GM06990 (cell line): ENCODE measurements around the gene TRMT44.

Source experiments
- DNase-seq: peaks from one replicate; pipeline ENCODE4 v3.0.0-alpha.2; 2011; ENCODE audit not compliant: insufficient read length; ENCODE audit errors: extremely low read depth
- H3K27me3 ChIP-seq: replicated peaks from 2 replicates; pipeline ENCODE4 v1.6.0; 2011; ENCODE audit warnings: low read length; ENCODE audit not compliant: control insufficient read depth, insufficient read depth
- H3K36me3 ChIP-seq: 2 replicates; pipeline ENCODE4 v1.5.1; 2011; ENCODE audit warnings: low read length; ENCODE audit not compliant: control insufficient read depth, insufficient read depth
- H3K4me3 ChIP-seq: replicated peaks from 2 replicates; pipeline ENCODE4 v1.5.1; 2011; ENCODE audit warnings: low read depth, mild to moderate bottlenecking, control low read depth, low read length
- TF ChIP-seq, protein P1 (sequence below): IDR thresholded peaks from 2 replicates; pipeline ENCODE4 v1.5.1; 2011; ENCODE audit warnings: low read length, control low read depth, mild to moderate bottlenecking, inconsistent platforms; ENCODE audit not compliant: insufficient read depth, poor library complexity, severe bottlenecking

The TRMT44 gene

DNA sequence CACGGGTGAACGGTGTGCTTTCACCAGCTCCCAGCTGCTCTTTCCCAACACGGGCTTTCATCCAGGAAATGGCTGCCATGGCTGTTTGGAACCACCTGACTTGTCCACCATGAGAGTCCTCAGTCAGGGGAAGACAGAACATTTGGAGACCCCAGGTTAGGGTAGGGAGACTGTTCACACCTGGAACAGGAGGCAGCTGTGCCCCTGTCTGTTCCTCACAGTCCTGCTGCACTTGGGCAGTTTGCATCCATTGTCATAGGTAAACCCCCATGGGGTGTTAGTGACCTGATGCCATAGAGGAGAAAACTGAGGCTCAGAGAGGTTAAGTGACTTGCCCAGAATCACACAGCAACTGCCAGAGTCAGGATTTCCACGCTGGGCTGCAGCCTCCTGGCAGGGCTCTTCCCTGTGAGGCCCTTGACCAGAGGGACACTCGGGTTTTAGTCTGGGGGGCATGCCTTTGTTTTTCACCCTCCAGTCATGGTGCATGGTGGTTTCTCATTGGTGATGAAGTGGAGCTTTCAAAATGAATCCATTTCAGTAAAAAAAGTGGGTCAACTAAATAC lies 54.5 kb downstream of the TRMT44 start:
- no peaks in the 10 kb centered on the region for H3K36me3 ChIP-seq
- H3K4me3 ChIP-seq, result no peak overlapping the region
- TF ChIP-seq, protein P1, sequence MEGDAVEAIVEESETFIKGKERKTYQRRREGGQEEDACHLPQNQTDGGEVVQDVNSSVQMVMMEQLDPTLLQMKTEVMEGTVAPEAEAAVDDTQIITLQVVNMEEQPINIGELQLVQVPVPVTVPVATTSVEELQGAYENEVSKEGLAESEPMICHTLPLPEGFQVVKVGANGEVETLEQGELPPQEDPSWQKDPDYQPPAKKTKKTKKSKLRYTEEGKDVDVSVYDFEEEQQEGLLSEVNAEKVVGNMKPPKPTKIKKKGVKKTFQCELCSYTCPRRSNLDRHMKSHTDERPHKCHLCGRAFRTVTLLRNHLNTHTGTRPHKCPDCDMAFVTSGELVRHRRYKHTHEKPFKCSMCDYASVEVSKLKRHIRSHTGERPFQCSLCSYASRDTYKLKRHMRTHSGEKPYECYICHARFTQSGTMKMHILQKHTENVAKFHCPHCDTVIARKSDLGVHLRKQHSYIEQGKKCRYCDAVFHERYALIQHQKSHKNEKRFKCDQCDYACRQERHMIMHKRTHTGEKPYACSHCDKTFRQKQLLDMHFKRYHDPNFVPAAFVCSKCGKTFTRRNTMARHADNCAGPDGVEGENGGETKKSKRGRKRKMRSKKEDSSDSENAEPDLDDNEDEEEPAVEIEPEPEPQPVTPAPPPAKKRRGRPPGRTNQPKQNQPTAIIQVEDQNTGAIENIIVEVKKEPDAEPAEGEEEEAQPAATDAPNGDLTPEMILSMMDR, result no peak
- DNase-seq, result no peak
- no peaks in the 10 kb centered on the region for H3K27me3 ChIP-seq

DNA sequence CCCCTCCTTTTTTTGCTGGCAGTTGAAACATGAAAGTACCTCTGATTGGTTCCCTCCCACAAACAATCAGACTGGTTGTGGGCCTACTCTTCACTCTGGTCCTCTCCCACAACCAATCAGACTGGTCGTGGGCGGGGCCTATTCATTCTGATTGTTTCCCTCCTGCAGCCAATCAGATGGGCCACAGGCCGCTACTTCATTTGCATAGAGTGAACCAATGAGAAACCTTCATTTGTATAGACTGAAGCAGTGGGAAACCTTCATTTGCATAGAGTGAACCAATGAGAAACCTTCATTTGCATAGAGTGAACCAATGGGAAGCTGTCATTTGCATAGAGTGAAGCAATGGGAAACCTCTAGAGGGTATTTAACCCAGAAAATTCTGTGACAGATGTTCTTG lies 55.2 kb downstream of the TRMT44 start:
- TF ChIP-seq, protein P1, result no peak
- Histone ChIP-seq H3K27me3 (no peaks in the 10 kb centered on the region), H3K36me3 (no peaks in the 10 kb centered on the region), H3K4me3 (no peak overlapping the region)
- DNase-seq, result no peak

DNA sequence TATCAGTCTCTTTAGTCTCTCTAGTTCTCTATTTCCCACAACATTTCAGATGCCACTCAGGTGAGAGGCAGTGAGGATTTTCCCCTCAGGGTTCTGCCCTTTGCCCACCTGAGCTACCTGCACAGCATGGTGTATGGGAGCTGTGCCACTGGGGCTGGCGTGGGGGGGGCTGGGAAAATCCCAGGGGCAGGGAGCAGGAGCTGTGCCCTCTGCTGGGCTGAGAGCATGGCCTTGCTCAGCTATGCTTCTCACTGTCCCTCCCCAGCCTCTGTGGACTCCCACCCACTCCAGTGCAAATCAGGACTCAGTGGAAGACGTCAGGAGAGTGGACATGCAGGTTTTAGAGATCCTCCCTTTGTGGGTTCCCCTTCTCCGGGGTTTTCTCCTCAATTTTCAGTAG lies 57.2 kb downstream of the TRMT44 start:
- H3K4me3 ChIP-seq, result no peak overlapping the region
- no peak for DNase-seq
- no peaks in the 10 kb centered on the region for H3K27me3 ChIP-seq
- TF ChIP-seq, protein P1, result no peak
- H3K36me3 ChIP-seq, result no peaks in the 10 kb centered on the region

DNA sequence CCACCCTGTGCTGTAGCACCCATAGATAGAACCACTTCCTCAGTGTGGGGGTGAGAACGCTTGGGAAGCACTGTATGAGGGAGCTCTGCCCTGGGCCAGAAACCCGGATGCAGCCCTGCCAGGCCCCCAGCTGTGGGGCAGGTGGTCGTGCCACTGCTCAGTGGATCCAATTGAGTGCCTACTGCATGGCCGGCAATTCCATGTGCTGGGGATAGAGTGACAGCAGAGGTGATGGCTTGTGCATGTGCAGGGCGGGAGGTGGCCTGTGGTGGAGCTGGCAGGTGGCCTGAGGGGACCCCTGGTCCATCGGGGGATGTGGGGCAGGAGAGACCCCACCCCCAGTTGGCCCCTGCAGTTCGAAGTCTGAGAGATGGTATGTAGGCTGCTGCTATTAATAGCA lies 60.4 kb downstream of the TRMT44 start:
- Histone ChIP-seq H3K27me3 (no peaks in the 10 kb centered on the region; the same call in 1 of the 2 replicates), H3K36me3 (no peaks in the 10 kb centered on the region), H3K4me3 (no peak overlapping the region)
- no peak for DNase-seq
- TF ChIP-seq, protein P1, result no peak

DNA sequence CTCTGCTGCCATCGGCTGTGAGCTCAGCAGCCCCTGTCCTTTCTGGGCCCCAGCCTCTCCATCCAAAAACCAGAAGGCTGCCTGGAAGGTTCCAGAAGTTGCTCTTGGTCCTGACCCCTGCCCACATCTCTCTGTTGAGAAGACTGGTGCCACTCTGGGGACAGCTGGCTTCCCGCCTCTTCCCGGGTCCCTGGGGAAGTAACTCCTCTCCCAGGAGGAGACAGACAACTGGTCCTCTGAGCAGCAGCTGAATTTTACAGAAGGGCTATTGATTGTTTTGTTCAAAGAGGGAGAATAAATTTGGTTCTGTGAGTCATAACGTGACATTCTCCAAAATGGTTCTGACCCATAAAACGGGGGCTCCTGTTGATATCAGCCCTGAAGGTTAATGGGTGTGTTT lies 61.2 kb downstream of the TRMT44 start:
- H3K4me3 ChIP-seq, result no peak overlapping the region
- no peaks in the 10 kb centered on the region for H3K36me3 ChIP-seq
- DNase-seq, result no peak
- H3K27me3 ChIP-seq, result no peaks in the 10 kb centered on the region; the same call in 1 of the 2 replicates
- TF ChIP-seq, protein P1, result no peak

DNA sequence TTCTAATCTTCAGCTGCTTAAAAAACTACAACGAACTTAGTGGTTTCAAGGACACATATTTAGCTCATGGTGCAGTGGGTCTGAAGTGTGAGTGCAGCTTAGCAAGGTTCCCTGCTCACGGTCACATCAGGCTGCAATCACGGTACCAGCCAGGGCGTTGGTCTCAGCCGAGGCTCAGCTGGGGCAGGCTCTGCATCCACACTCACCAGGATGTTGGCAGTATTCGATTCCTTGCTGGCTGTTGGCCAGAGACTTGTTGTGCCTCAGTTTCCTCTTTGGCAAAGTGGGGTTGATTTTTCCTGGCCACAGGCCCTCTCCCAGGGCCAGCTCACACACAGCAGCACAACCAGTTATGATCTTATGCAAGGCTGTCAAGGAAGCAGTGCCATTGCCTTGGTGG lies 61.8 kb downstream of the TRMT44 start:
- no peak overlapping the region for H3K4me3 ChIP-seq
- H3K36me3 ChIP-seq, result no peaks in the 10 kb centered on the region
- no peak for DNase-seq
- no peaks in the 10 kb centered on the region; the same call in 1 of the 2 replicates for H3K27me3 ChIP-seq
- TF ChIP-seq, protein P1, result no peak
